ENCODE results near the gene ADAMTSL4.
"Not testable (repeated sequence)": the region's sequence is repeated elsewhere in the genome, so short reads cannot be mapped to it uniquely, and the experiment has no call there.

DNA sequence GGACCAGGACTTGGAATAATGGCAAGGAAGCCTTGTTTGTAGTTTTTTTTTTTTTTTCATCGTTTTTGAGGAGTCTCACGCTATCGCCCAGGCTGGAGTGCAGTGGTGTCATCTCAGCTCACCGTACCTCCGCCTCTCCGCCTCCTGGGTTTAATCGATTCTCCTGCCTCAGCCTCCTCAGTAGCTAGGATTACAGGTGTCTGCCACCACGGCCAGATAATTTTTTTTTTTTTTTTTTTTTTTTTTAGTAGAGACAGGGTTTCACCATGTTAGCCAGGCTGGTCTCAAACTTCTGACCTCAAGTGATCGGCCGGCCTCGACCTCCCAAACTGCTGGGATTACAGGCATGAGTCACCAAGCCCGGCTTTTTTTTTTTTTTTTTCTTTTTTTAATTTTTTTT lies 53.2 kb downstream of the ADAMTSL4 start:
- not testable (repeated sequence) for TF ChIP-seq POLR2AphosphoS5 (IDR thresholded peaks at IDR 0.05; ENCODE audit: low read depth, low read length); YY1 (IDR thresholded peaks at IDR 0.05; ENCODE audit: low read depth, low read length); POLR2A (IDR thresholded peaks at IDR 0.05; ENCODE audit: control extremely low read depth in 1 of 2, low read depth in 2 of 2, low read length in 2 of 2); RBBP5 (IDR thresholded peaks at IDR 0.05; ENCODE audit: borderline replicate concordance, low read depth, low read length)
- TF ChIP-seq, protein P1, sequence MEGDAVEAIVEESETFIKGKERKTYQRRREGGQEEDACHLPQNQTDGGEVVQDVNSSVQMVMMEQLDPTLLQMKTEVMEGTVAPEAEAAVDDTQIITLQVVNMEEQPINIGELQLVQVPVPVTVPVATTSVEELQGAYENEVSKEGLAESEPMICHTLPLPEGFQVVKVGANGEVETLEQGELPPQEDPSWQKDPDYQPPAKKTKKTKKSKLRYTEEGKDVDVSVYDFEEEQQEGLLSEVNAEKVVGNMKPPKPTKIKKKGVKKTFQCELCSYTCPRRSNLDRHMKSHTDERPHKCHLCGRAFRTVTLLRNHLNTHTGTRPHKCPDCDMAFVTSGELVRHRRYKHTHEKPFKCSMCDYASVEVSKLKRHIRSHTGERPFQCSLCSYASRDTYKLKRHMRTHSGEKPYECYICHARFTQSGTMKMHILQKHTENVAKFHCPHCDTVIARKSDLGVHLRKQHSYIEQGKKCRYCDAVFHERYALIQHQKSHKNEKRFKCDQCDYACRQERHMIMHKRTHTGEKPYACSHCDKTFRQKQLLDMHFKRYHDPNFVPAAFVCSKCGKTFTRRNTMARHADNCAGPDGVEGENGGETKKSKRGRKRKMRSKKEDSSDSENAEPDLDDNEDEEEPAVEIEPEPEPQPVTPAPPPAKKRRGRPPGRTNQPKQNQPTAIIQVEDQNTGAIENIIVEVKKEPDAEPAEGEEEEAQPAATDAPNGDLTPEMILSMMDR (IDR thresholded peaks at IDR 0.05; ENCODE audit: control extremely low read depth in 1 of 3, insufficient read depth in 1 of 3, low read depth in 1 of 3, low read length in 3 of 3) = not testable (repeated sequence)
